GM18868 (cell line): ENCODE data around the gene MYH13.

Experiments
- ATAC-seq: cut with Tn5 transposase; IDR thresholded peaks from one replicate; pipeline ENCODE4 v1.9.1; 2021; ENCODE audit warnings: mild to moderate bottlenecking, moderate library complexity; ENCODE audit not compliant: unreplicated experiment

Gene MYH13

GRCh38 chr17:10349403-10349802, 23.4 kb downstream of the MYH13 start:
- peak; percentile 48 for ATAC-seq

GRCh38 chr17:10344816-10345215, 28.0 kb downstream of the MYH13 start:
- no peak for ATAC-seq

- ATAC-seq: no peak
Measured at GRCh38 chr17:10339051-10339450, 33.8 kb downstream of the MYH13 start.

- no peak for ATAC-seq
Measured at GRCh38 chr17:10337976-10338375, 34.8 kb downstream of the MYH13 start.

GRCh38 chr17:10337136-10337535, 35.7 kb downstream of the MYH13 start:
- ATAC-seq: no peak

GRCh38 chr17:10336393-10336792, 36.4 kb downstream of the MYH13 start:
- no peak for ATAC-seq

GRCh38 chr17:10332515-10332914, 40.3 kb downstream of the MYH13 start:
- no peak for ATAC-seq

GRCh38 chr17:10328971-10329923, 43.6 kb downstream of the MYH13 start:
- ATAC-seq: no peak

- no peak for ATAC-seq
Measured at GRCh38 chr17:10328206-10328605, 44.6 kb downstream of the MYH13 start.

- peak; percentile 63 for ATAC-seq
Measured at GRCh38 chr17:10327640-10328039, 45.2 kb downstream of the MYH13 start.

GRCh38 chr17:10325031-10325695, 47.6 kb downstream of the MYH13 start:
- no peak for ATAC-seq

- ATAC-seq: no peak
Measured at GRCh38 chr17:10323812-10324610, 48.8 kb downstream of the MYH13 start.

GRCh38 chr17:10318535-10318934, 54.3 kb downstream of the MYH13 start:
- no peak for ATAC-seq

- no peak for ATAC-seq
Measured at GRCh38 chr17:10317543-10317834, 55.3 kb downstream of the MYH13 start.

GRCh38 chr17:10316801-10317542, 55.8 kb downstream of the MYH13 start:
- peak; percentile 71 for ATAC-seq

GRCh38 chr17:10314329-10314728, 58.5 kb downstream of the MYH13 start:
- ATAC-seq: no peak

GRCh38 chr17:10313037-10313672, 59.7 kb downstream of the MYH13 start:
- no peak for ATAC-seq

- ATAC-seq: no peak
Measured at GRCh38 chr17:10311131-10311530, 61.7 kb downstream of the MYH13 start.

GRCh38 chr17:10309003-10309974, 63.5 kb downstream of the MYH13 start:
- no peak for ATAC-seq
